ENCODE results near the gene IFT81. TPM values are rescaled to one million over a fixed set of nuclear protein-coding genes. Genes with fewer than 3 reads are reported as not detected.

The IFT81 gene, protein sequence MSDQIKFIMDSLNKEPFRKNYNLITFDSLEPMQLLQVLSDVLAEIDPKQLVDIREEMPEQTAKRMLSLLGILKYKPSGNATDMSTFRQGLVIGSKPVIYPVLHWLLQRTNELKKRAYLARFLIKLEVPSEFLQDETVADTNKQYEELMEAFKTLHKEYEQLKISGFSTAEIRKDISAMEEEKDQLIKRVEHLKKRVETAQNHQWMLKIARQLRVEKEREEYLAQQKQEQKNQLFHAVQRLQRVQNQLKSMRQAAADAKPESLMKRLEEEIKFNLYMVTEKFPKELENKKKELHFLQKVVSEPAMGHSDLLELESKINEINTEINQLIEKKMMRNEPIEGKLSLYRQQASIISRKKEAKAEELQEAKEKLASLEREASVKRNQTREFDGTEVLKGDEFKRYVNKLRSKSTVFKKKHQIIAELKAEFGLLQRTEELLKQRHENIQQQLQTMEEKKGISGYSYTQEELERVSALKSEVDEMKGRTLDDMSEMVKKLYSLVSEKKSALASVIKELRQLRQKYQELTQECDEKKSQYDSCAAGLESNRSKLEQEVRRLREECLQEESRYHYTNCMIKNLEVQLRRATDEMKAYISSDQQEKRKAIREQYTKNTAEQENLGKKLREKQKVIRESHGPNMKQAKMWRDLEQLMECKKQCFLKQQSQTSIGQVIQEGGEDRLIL
- 8.5 and 8.7 TPM in 2 replicates for total RNA-seq (2022)
- percentile 60 among the genes with signal in this experiment for Bru-seq, nascent RNA
- percentile 52 among the genes with signal in this experiment for BruChase-seq, experiment 1, labeled RNA remaining after a 6-hour chase
- BruChase-seq, experiment 2, labeled RNA remaining after a 2-hour chase, result percentile 56 among the genes with signal in this experiment
- long read RNA-seq, transcript IFT81-201 (19 exons, 3,108 nt), result major isoform, 19 of 40 reads
- long read RNA-seq, transcript IFT81-209 (19 exons, 2,710 nt), result minor isoform, 12 of 40 reads
- long read RNA-seq, partial matches to known transcripts, result 2 of 40 reads
- long read RNA-seq, other reads (novel, unspliced or antisense), result 5 of 40 reads

GRCh38 chr12:110124269-110124995, at the start of gene IFT81:
Gene IFT81, plus strand, starts transcription at chr12:110124357. Its CDS starts 3,024 bp downstream, at chr12:110127381.
- peaks cover 13% of the 10 kb centered on the region for H3K4me1 Mint-ChIP-seq (ENCODE audit: insufficient read depth, unreplicated experiment)
- intact Hi-C loops (cut with micrococcal nuclease), result loop anchor here (5.0 kb wide), 1 partner anchor 158 kb away; the partner anchor contains the start of gene ATP2A2
- peak within 1 kb of the TSS; percentile 82 for H3K4me3 Mint-ChIP-seq (ENCODE audit: unreplicated experiment)
- POLR2A ChIA-PET, result interaction anchor here (0.5 to 2.1 kb wide), 14 partner anchors 10 to 457 kb away, joined by 3 to 11 read pairs (median 4); partner anchors contain the start of genes ANKRD13A and GIT2
- no peaks in the 10 kb centered on the region for H3K27me3 Mint-ChIP-seq (ENCODE audit: insufficient read depth, unreplicated experiment)
- TSS peak; percentile 84 for BruUV-seq (replicated peaks)
- TF ChIP-seq, protein P1, sequence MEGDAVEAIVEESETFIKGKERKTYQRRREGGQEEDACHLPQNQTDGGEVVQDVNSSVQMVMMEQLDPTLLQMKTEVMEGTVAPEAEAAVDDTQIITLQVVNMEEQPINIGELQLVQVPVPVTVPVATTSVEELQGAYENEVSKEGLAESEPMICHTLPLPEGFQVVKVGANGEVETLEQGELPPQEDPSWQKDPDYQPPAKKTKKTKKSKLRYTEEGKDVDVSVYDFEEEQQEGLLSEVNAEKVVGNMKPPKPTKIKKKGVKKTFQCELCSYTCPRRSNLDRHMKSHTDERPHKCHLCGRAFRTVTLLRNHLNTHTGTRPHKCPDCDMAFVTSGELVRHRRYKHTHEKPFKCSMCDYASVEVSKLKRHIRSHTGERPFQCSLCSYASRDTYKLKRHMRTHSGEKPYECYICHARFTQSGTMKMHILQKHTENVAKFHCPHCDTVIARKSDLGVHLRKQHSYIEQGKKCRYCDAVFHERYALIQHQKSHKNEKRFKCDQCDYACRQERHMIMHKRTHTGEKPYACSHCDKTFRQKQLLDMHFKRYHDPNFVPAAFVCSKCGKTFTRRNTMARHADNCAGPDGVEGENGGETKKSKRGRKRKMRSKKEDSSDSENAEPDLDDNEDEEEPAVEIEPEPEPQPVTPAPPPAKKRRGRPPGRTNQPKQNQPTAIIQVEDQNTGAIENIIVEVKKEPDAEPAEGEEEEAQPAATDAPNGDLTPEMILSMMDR (IDR thresholded peaks at IDR 0.05; ENCODE audit: unreplicated experiment), result no peak
- CTCF ChIA-PET, result interaction anchor here (0.6 to 0.9 kb wide), 3 partner anchors 9 to 80 kb away, joined by 3 to 5 read pairs (median 3); no protein-coding TSS in a partner anchor
- no peaks in the 10 kb centered on the region for H3K9me3 Mint-ChIP-seq (ENCODE audit: unreplicated experiment)
- peak; percentile 92 for DNase-seq (ENCODE audit: unreplicated experiment)
- H3K27ac Mint-ChIP-seq (ENCODE audit: low read depth, unreplicated experiment), result peak within 1 kb of the TSS; percentile 92
- no peaks in the 10 kb centered on the region for H3K36me3 Mint-ChIP-seq (ENCODE audit: insufficient read depth, unreplicated experiment)

DNA sequence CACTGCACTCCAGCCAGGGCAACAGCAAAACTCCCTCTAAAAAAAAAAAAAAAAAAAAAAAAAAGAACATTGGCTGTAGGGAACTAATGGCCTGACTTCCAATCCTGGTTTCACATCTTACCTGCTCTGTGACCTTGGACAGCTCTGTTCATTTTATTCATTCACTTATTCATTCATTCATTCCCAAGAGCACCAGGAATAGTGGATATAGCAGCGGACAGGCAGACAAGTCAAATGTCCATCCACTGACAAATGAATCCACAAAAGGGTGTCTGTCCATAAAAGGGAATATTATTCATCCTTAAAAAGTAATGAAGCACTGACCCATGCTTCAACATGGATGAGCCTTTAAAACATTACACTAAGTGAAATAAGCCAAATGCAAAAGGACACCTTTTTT, 48.3 kb upstream of the IFT81 start:
- POLR2A ChIA-PET, result no interaction called here
- H3K27me3 Mint-ChIP-seq (ENCODE audit: insufficient read depth, unreplicated experiment), result no peaks in the 10 kb centered on the region
- H3K36me3 Mint-ChIP-seq (ENCODE audit: insufficient read depth, unreplicated experiment), result no peaks in the 10 kb centered on the region
- no peaks in the 10 kb centered on the region for H3K9me3 Mint-ChIP-seq (ENCODE audit: unreplicated experiment)
- TF ChIP-seq, protein P1 (IDR thresholded peaks at IDR 0.05; ENCODE audit: unreplicated experiment), result no peak
- DNase-seq (ENCODE audit: unreplicated experiment), result no peak
- H3K4me3 Mint-ChIP-seq (ENCODE audit: unreplicated experiment), result no peak overlapping the region
- no peak overlapping the region for H3K27ac Mint-ChIP-seq (ENCODE audit: low read depth, unreplicated experiment)
- H3K4me1 Mint-ChIP-seq (ENCODE audit: insufficient read depth, unreplicated experiment), result peaks cover 14% of the 10 kb centered on the region
- intact Hi-C loops (cut with micrococcal nuclease), result no loop called here
- CTCF ChIA-PET, result no interaction called here
- BruUV-seq (replicated peaks), result no TSS peak

- ChIA-PET CTCF (interaction anchor here (0.5 kb wide), 1 partner anchor 241 kb away, joined by 3 read pairs; no protein-coding TSS in a partner anchor), POLR2A (interaction anchor here (0.6 kb wide), 1 partner anchor 23 kb away, joined by 3 read pairs; no protein-coding TSS in a partner anchor)
- no TSS peak for BruUV-seq (replicated peaks)
- peaks cover 13% of the 10 kb centered on the region for H3K4me1 Mint-ChIP-seq (ENCODE audit: insufficient read depth, unreplicated experiment)
- H3K27me3 Mint-ChIP-seq (ENCODE audit: insufficient read depth, unreplicated experiment), result no peaks in the 10 kb centered on the region
- intact Hi-C loops (cut with micrococcal nuclease), result no loop called here
- H3K36me3 Mint-ChIP-seq (ENCODE audit: insufficient read depth, unreplicated experiment), result no peaks in the 10 kb centered on the region
- TF ChIP-seq, protein P1 (IDR thresholded peaks at IDR 0.05; ENCODE audit: unreplicated experiment), result no peak
- H3K4me3 Mint-ChIP-seq (ENCODE audit: unreplicated experiment), result no peak overlapping the region
- no peaks in the 10 kb centered on the region for H3K9me3 Mint-ChIP-seq (ENCODE audit: unreplicated experiment)
- no peak for DNase-seq (ENCODE audit: unreplicated experiment)
- H3K27ac Mint-ChIP-seq (ENCODE audit: low read depth, unreplicated experiment), result no peak overlapping the region
These were observed 46.4 kb upstream of the IFT81 start for GRCh38 chr12:110077800-110078199.
